ENCODE measurements around the gene EIF2S3.
A peak's percentile ranks its signal among the peaks of the same experiment; 100 is the strongest.

DNA sequence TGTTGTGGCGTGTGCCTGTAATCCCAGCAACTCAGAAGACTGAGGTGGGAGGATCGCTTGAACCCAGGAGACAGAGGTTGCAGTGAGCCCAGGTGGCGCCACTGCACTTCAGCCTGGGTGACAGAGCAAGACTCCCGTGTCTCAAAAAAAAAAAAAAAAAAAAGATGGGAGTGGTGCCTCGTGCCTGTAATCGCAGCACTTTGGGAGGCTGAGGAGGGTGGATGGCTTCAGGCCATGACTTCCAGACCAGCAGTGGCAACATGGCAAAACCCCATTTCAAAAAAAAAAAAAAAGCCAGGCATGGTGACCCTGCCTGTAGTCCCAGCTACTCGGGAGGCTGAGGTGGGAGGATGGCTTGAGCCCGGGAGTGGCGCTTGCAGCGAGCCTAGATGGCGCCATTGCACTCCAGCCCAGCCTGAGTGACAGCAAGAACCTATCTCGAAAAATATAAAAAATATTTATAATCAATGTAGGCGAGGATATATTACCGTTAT, 27.0 kb downstream of the EIF2S3 start:
- no peak for TF ChIP-seq EZH2 (IDR thresholded peaks at IDR 0.05; ENCODE audit: borderline replicate concordance, insufficient read depth, low read depth, low read length, poor library complexity, severe bottlenecking)
- TF ChIP-seq, protein P1, sequence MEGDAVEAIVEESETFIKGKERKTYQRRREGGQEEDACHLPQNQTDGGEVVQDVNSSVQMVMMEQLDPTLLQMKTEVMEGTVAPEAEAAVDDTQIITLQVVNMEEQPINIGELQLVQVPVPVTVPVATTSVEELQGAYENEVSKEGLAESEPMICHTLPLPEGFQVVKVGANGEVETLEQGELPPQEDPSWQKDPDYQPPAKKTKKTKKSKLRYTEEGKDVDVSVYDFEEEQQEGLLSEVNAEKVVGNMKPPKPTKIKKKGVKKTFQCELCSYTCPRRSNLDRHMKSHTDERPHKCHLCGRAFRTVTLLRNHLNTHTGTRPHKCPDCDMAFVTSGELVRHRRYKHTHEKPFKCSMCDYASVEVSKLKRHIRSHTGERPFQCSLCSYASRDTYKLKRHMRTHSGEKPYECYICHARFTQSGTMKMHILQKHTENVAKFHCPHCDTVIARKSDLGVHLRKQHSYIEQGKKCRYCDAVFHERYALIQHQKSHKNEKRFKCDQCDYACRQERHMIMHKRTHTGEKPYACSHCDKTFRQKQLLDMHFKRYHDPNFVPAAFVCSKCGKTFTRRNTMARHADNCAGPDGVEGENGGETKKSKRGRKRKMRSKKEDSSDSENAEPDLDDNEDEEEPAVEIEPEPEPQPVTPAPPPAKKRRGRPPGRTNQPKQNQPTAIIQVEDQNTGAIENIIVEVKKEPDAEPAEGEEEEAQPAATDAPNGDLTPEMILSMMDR (IDR thresholded peaks at IDR 0.05): peak; percentile 49

Data from B cell (primary cell).